Nephron progenitor cell (in vitro differentiated cells): ENCODE measurements around the gene FCRL1.

Source experiments
- DNase-seq: peaks from one replicate; pipeline ENCODE4 v3.0.0; 2021
- H3K27ac Mint-ChIP-seq: 2 replicates; pipeline ENCODE4 v1.8.0; 2021; ENCODE audit warnings: mild to moderate bottlenecking, moderate library complexity, mixed read lengths
- H3K27me3 Mint-ChIP-seq: 2 replicates; pipeline ENCODE4 v1.8.0; 2021; ENCODE audit warnings: mild to moderate bottlenecking, low read depth, mixed read lengths; ENCODE audit not compliant: poor library complexity
- H3K36me3 Mint-ChIP-seq: 2 replicates; pipeline ENCODE4 v1.8.0; 2021; ENCODE audit warnings: low read depth, mixed read lengths
- H3K4me1 Mint-ChIP-seq: 2 replicates; pipeline ENCODE4 v1.8.0; 2021; ENCODE audit warnings: mixed read lengths
- H3K4me3 Mint-ChIP-seq: 2 replicates; pipeline ENCODE4 v1.8.0; 2021; ENCODE audit warnings: mild to moderate bottlenecking, moderate library complexity, mixed read lengths
- H3K9me3 Mint-ChIP-seq: 2 replicates; pipeline ENCODE4 v1.8.0; 2021; ENCODE audit warnings: mild to moderate bottlenecking, moderate library complexity, mixed read lengths
- TF ChIP-seq, protein P1 (sequence below): fragments of 200-600 bp; sonication (generic); IDR thresholded peaks from 2 replicates; pipeline ENCODE4 v1.5.0; 2021; ENCODE audit warnings: antibody characterized with exemption

FCRL1 gene

DNA sequence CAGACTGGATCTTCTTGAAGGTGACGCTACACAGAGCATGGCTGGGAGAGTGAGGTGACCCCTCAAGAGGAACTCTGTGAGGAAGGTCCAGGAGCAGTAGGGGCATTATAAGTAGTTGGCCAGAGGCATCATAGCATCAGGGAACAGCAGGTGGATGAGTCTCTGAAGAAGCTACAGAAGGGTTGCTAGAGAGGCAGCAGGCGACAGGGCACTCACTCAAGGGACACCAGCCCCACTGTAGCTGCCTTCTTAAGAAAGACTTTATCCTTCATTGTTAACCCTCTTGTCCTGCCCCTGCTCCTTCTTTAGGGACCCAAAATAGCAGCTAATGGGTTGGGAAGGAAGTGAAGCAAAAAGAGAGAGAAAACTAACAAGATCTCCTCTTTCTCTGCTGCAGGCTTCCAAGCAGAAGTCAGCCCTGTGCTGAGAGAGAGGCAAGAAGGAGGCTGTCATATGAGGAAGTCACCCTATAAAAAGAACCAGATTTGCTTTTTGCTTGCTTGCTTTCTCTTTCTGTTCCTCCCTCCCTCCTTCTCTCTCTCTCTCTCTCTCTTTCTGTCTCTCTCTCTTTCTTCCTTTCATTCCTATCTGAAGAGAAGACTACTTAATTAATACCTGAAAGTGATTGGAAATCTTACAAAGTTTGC is 29.4 kb upstream of the FCRL1 start:
- no peaks in the 10 kb centered on the region for H3K36me3 Mint-ChIP-seq
- H3K4me1 Mint-ChIP-seq, result no peaks in the 10 kb centered on the region
- no peak for DNase-seq
- H3K4me3 Mint-ChIP-seq, result no peak overlapping the region
- no peak overlapping the region for H3K27ac Mint-ChIP-seq
- TF ChIP-seq, protein P1, sequence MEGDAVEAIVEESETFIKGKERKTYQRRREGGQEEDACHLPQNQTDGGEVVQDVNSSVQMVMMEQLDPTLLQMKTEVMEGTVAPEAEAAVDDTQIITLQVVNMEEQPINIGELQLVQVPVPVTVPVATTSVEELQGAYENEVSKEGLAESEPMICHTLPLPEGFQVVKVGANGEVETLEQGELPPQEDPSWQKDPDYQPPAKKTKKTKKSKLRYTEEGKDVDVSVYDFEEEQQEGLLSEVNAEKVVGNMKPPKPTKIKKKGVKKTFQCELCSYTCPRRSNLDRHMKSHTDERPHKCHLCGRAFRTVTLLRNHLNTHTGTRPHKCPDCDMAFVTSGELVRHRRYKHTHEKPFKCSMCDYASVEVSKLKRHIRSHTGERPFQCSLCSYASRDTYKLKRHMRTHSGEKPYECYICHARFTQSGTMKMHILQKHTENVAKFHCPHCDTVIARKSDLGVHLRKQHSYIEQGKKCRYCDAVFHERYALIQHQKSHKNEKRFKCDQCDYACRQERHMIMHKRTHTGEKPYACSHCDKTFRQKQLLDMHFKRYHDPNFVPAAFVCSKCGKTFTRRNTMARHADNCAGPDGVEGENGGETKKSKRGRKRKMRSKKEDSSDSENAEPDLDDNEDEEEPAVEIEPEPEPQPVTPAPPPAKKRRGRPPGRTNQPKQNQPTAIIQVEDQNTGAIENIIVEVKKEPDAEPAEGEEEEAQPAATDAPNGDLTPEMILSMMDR, result no peak
- H3K9me3 Mint-ChIP-seq, result no peaks in the 10 kb centered on the region
- peaks cover 3% of the 10 kb centered on the region for H3K27me3 Mint-ChIP-seq

DNA sequence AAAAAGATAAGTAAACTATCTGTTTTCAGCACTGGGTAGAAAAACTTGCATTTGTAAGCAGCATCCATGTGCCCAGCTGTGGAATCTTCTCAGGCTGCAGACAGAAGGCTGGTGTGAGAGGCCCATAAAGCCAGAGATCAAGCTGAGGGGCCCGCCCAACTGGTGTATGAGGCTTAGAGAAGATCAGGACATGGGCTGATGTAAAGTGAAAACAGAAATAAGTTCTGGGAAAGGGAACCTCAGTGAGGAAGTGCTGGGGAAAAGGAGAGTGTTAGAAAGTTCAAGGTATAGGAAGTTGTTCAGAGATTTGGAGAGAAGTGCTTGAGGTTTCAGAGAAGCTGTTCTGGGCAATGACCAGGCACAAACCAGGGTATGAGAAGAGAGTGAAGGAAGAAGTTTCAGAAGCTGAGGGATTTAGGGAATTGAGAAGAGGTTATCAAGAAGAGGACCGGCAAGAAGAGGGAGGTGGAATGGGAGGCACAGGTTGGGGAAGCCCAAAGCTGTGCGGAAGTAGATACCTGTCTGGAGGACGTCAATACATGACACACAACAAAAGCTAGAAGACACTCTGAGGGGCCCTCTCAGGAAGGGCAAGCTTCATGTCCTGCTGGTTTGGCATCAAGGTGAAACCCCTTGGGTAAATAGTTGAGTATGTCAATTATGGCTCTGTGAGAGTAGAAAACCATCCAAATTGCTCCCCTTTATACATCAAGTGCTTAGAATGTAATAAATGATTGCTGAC is 24.3 kb upstream of the FCRL1 start:
- TF ChIP-seq, protein P1, result no peak
- Mint-ChIP-seq H3K9me3 (no peaks in the 10 kb centered on the region), H3K4me1 (no peaks in the 10 kb centered on the region), H3K27ac (no peak overlapping the region), H3K36me3 (no peaks in the 10 kb centered on the region), H3K27me3 (peaks cover 7% of the 10 kb centered on the region), H3K4me3 (no peak overlapping the region)
- DNase-seq, result no peak

DNA sequence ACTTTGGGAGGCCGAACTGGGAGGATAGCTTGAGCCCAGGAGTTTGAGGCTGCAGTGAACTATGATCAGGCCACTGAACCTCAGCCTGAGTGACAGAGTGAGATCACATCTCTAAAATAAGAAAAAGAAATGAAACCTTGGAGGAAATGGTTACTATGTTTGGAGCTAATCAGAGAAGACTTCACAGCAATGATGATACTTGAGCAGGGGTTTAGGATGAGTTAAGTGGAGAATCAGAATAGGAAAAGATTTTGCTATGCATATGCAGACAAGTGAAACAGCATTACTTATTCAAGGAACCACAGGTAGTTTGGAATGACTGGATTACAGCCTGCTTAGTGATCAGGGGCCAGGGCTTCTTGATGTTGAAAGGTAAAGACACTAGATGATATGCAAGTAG is 23.0 kb upstream of the FCRL1 start:
- Mint-ChIP-seq H3K9me3 (no peaks in the 10 kb centered on the region), H3K27me3 (peaks cover 9% of the 10 kb centered on the region), H3K4me1 (no peaks in the 10 kb centered on the region), H3K4me3 (no peak overlapping the region), H3K36me3 (no peaks in the 10 kb centered on the region), H3K27ac (no peak overlapping the region)
- TF ChIP-seq, protein P1, result no peak
- DNase-seq, result no peak

DNA sequence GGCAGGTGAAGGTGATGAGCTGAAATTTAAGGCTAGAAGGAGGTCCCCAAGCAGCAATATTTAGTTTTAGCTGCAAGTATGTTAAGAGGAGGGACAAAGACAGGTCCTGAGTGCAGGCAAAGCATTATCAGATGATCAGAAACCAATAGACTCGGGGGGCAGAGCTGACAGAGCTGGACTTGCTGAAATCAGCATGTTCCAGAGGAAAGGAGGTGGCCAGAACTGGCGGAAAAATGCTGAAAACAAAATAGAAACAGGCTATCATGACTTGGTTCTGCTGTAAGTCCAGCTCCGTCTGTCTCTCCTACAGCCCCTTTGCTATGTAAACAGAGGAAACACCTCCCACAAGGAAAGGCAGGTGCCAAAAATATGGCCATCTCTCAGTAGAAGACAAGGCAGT is 21.8 kb upstream of the FCRL1 start, which contains the start of gene CD5L:
Gene CD5L, minus strand, starts transcription at position 101 of the 400 bp plus-strand sequence. CDS start 107 bp downstream, outside the sequence.
- H3K9me3 Mint-ChIP-seq, result no peaks in the 10 kb centered on the region
- no peak for DNase-seq
- no peak within 1 kb of the TSS for H3K27ac Mint-ChIP-seq
- TF ChIP-seq, protein P1, result no peak
- no peaks in the 10 kb centered on the region for H3K36me3 Mint-ChIP-seq
- H3K4me3 Mint-ChIP-seq, result no peak within 1 kb of the TSS
- H3K4me1 Mint-ChIP-seq, result no peaks in the 10 kb centered on the region
- peaks cover 8% of the 10 kb centered on the region for H3K27me3 Mint-ChIP-seq

DNA sequence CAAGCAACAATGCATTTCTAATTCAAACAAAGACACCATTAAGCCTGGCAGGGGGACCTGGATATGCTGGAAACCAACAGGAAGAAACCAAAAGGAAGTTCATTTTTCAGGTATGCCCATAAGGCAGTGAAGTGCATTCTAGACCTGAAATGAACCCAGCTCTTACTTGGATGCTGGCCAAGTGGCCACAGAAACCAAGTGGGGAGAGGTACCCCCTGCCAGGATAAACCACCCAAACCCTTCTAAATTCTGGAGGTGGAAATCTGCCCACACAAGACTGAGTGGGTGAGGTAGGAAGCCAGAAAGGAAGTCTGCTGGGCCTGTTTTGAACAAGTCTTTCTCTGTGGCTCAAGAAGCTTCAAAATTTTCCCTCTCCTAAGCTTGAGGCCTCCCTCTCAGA is 19.0 kb upstream of the FCRL1 start:
- DNase-seq, result no peak
- Mint-ChIP-seq H3K9me3 (no peaks in the 10 kb centered on the region), H3K4me1 (no peaks in the 10 kb centered on the region), H3K4me3 (no peak overlapping the region), H3K27me3 (peaks cover 8% of the 10 kb centered on the region), H3K27ac (no peak overlapping the region), H3K36me3 (no peaks in the 10 kb centered on the region)
- TF ChIP-seq, protein P1, result no peak

DNA sequence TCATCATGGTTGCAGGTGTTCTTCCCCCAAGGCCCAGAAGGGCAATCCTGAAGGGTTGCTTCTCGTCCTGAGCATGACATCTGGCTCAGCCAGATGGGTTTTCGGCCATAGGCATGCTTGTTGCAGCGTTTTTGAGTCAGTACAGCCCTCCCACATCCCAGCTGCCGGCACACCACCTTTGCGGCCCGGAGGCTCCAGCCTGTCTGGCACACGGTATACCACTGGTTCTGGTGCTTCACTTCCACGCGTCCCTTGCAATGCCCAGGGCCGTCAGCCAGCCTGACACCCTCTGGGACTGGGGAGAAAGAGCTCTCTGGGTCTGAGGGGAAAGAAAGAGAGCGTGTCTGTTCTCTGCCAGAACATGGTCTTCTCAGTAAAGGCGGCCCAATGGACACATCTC is 14.5 kb upstream of the FCRL1 start:
- H3K27me3 Mint-ChIP-seq, result peaks cover 12% of the 10 kb centered on the region
- no peaks in the 10 kb centered on the region for H3K36me3 Mint-ChIP-seq
- no peaks in the 10 kb centered on the region for H3K9me3 Mint-ChIP-seq
- no peak overlapping the region for H3K27ac Mint-ChIP-seq
- TF ChIP-seq, protein P1, result no peak
- no peaks in the 10 kb centered on the region for H3K4me1 Mint-ChIP-seq
- no peak for DNase-seq
- H3K4me3 Mint-ChIP-seq, result no peak overlapping the region
